Daoy (cell line): ENCODE results near the gene GPC3. TPM values are rescaled to one million over a fixed set of nuclear protein-coding genes. Genes with fewer than 3 reads are reported as not detected.
"Not testable (repeated sequence)": the region's sequence is repeated elsewhere in the genome, so short reads cannot be mapped to it uniquely, and the experiment has no call there.

Experiments used
- DNase-seq: peaks from one replicate; pipeline ENCODE4 v3.0.0-alpha.2; 2015; ENCODE audit warnings: low read depth
- total RNA-seq: library from RNA; depleted of rRNA; stranded (reverse); fragments of >200 nt; shearing (Covaris generic); gene quantifications from 2 replicates; pipeline ENCODE4 v1.2.3, GENCODE V29; 2014

The GPC3 gene
- total RNA-seq, 1 experiment from 2014 or later, result 0.34 TPM

DNA sequence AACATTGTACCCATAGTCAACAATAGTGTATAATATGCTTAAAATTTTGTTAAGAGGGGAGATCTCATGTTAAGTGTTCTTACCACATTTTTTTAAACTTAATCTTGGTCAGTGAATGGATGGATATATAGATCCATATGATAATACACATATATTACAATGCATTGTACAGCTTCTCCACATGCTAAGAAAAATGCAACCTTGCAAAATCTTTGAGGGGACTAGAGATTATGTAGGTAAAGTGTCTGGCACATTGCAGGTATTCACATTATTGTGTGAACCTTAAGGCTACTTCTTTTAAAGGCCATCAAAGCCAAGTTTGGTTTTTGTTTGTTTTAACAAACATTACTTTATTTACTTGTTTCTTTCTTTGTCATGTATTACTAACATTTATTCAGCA is 10.4 kb upstream of the GPC3 start:
- no peak for DNase-seq

- no peak for DNase-seq
Observed at GRCh38 chrX:133994576-133994975, 9.2 kb upstream of the GPC3 start.

DNA sequence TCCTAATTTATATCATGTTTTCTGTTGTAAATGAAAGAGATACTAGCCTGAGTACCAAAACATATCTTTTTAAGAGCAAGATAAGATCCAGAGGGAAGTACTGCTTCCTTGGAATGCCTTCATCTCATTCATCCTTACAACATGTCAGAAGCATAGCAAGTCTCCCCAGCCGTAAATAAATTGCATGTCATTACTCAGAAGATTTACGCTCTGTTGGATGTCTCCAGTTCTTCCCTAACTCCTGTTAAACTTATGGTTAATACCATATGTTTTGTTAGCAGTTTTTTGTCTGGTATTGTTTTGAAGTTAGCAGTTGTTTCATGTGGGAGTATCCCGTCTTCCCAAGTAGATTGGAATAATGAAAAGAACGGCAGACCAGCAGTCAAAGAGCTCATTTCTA is 7.5 kb upstream of the GPC3 start:
- no peak for DNase-seq

- DNase-seq, result no peak
Observed at GRCh38 chrX:133991814-133992213, 6.4 kb upstream of the GPC3 start.

GRCh38 chrX:133991057-133991456 is 5.7 kb upstream of the GPC3 start:
- not testable (repeated sequence) for DNase-seq

DNA sequence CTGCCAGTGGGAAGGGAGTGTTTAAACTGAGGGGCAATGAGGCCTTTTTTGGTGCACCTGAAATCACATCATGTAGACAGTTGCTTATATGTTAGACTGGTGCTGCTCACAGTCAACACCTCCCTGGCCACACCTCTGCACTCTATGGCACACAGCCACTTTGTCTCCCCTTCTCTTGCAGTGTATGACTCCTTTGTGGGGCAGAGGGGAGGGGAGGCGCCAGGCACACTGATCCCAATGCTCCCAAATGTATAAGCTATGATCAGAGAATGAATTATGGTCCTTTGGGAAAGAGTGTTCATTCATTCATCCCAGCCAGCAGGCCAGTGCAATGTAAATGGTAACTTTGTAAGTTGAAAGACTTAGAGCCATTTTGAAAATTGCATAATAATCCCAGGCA is 4.6 kb upstream of the GPC3 start:
- DNase-seq, result no peak

DNA sequence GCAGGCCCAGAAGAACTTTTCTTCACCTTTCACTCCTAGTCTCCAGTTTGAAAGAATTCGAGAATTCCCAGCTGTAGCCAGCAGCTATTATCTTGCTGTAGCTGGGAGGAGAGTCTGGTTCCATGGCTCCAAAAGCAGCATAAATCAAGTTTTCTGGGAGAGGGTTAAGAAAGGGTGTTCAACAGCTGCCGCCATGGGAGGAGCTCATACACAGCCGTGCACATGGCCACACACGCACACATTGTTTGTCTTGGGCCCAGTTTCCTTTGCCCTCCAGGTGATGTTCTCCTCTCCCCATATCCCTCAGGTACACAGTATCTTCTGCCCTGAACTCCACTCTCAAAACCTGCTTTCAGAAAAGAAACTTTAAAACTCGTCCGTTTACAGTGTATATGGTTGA is 4.1 kb upstream of the GPC3 start:
- DNase-seq, result no peak

- DNase-seq, result no peak
Observed at GRCh38 chrX:133988010-133988409, 2.6 kb upstream of the GPC3 start.

DNA sequence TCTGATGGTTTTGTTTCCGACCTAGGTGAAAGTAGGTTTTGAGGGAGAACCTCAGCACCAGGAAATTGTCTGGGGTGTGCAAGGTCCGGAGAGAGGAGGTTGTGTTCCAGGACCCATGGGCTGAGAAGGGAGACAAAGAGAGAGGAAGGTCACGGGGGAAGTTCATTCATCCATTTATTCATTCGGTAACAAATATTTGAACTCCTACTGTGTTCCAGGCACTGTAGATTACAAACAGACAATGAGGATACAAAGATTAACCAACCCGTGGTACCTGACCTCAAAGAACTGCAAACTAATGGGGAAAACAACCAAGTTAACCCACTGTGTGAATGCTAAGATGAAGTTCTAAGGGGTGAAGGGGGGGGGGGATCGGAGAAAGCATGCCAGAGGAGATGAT is 1.8 kb upstream of the GPC3 start:
- no peak for DNase-seq

GRCh38 chrX:133985967-133986683 is 731 bp upstream of the GPC3 start:
- no peak for DNase-seq

DNA sequence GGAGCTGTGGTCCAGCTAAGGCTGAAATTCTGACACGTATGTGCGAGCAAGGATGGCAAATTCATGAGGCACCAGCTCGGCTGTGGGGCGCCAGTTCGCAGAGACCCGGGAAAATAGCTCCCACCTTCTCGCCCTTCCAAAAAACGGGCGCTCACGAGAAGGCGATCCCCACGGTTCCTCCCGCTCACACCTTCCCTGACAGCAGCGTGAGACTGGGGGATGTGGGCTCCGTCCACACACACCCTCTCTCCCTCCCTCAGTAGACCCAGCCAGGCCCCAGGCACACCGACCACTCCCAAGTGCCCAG is 584 bp downstream of the GPC3 start:
- no peak for DNase-seq

DNA sequence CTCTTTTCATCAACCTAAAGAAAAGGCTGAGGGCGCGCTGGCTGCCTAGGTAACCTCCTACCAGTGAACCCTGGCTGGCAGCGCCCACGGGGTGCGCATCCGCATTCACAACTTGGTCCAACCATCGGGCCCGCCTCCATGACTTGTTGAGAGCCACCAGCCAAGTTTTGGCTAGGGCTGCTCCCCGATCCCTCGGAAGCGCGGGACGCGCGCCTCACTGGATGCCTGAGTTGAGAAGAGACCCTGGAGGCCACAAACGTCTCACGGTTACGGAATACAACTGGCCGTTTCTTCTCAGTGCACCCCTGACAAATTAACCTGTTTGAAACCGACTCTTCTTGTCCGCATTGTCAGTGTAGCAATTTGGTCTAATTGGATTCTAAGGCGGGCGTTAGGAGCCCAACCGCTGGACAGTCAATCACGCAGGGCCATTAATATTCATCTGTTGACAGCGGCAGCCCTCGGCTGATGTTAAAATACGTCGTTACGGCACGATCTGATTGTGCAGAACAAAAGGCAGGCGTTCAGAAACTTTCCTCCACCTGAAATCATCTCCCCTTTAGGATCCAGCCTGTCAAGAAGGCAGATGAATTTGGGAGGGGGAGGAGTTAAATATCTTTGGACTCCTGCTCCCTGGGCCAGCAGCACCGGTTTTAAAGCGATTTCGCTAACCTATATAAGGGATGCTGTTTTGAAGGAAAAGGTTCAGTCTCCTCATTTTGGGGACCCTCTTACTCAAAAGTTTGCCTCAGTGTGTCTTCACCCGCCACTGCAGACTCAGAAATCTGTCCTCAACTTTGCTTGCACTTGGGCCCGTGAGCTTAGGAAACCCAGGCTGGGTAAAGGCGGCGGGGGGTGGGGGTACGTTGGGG is 1.2 kb downstream of the GPC3 start:
- DNase-seq, result no peak

DNA sequence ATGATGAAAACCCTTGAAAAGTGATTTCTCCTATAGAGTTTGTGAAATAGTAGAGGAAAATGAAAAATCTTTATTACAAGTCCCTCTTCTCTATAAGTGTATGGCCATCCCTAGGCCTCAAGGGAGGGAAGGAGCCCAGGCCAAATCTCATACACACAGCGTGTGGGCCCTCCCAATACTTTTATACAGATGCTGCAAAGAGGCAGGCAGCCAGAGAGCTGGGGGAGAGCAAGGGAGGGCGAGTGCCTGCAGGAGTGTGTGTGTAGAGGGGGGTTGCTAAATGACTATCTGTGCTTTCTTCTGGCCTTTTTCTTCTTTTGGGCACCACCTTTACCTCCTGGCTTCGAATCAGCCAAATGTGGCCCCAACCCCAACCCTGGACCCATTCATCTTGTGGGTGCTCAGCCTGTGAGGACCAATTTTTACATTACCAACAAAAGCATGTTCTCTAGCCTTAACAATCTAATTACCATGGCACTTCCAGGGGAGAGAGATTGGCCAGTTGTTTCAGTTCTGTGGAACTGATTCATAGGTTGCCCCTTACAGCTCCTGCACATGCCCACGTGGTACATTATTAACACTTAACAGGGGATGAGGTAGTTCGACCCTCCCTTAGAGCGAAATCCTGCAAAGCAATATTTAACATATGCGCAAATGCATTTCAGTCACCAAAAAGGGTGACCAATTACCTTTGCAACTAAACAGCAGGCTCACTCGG is 2.0 kb downstream of the GPC3 start:
- no peak for DNase-seq

GRCh38 chrX:133981924-133982323 is 3.5 kb downstream of the GPC3 start:
- DNase-seq, result no peak

DNA sequence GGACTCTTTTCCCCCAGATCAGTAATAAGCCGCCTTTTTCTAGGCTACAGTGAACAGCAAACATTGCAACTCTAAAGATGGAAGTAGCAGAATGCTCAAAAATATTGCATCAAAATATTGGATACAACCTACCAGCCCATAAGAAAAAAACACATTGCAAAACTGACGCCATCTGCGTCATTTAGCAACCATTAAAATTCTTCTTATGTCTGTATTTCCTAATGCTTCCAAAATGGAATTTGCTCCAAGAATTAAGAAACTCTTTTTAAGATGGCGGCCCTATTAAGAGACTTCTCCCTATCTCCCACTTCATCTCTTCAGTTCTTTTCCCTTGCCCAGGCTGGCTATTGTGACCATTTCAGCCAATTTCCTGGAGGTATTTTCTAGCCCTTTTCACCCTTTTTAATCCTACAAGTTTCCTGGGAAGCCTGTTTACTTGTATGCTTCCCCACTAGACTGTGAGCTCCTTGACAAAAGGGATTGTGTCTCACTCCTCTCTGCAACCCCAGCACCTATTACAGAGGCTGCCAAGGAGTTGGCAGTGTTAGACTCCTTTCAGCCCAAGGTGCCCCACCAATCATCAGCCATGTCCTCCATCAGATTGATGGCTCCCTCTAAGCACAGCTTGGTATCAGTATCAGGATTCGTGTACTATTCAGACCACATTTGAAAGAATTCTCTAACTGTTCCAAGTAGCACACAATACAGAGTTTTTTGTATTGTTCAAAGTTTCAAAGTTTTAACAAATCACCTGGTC is 4.4 kb downstream of the GPC3 start:
- DNase-seq, result no peak

GRCh38 chrX:133980406-133980805 is 5.0 kb downstream of the GPC3 start:
- DNase-seq, result no peak

DNA sequence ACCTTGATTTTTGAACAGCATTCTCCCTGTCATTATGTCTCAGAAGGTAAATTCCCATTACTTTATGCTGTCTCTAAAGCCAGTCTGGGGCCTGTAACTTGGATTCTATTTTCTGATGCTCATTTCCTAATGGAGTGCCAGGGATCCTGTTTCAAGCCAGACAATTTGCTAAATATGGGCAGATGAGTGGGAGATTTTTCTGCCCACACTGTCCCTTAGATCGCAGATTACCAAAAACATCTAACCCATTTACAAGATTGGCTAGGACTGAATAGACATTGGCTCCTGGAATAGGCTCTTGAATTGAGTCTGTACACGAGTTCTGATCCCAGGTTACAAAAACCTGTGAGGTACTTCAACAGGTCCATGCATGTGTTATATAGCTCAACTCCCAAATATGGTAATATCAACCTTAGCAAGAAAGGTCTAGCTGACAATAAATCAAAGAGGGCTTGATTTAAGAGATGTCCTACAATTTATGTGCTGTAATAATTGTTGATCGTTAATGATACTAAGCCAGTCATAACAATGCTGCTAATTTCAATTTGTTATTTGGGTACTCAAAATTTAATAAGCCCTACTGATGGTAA is 5.7 kb downstream of the GPC3 start:
- DNase-seq, result no peak

- no peak for DNase-seq
Observed at GRCh38 chrX:133973704-133974103, 11.7 kb downstream of the GPC3 start.

GRCh38 chrX:133972916-133973315 is 12.5 kb downstream of the GPC3 start:
- no peak for DNase-seq

DNA sequence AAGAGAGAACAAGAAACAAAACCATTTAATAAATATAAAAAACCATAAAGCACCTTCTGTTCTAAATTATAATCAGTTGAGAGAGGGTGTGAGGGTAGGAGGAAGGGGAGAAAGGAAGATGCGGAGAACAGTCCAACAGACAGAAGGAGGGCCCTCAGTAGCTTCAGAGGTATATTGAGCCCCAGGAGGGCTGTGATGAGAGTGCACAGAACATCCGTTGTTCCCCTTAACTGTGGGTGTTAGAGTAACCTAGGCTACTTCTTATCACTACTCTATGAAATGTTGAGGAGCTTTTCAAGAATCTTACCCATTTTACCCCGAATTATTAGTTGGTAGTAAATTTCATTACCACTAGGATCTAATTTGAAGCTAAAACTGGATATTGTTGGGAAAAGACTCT is 13.8 kb downstream of the GPC3 start:
- no peak for DNase-seq

DNA sequence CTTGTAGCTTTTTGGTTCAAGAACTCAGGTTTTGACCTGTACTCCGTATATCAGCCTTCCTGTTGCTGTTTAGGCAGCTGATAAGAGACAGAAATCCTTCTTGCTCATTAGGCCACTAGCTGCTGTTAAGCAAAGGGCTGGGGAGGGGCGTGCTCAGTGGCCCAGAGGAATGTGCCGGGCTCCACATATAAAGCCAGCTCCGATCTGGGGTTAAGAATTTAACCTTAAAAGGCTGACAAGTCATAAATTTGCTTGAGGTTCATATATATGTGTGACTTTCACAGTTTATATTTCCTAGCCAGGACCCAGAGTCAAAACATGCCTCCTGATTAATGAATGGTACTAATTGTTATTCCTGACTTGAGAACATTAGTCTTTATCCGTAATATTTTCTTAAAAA is 15.3 kb downstream of the GPC3 start:
- DNase-seq, result no peak

GRCh38 chrX:133969191-133969590 is 16.2 kb downstream of the GPC3 start:
- DNase-seq, result no peak
